WTC11 (cell line): ENCODE results near the gene PSMD1. TPM values are rescaled to one million over a fixed set of nuclear protein-coding genes. Genes with fewer than 3 reads are reported as not detected.

Source experiments
- ATAC-seq: fragments of 200-7000 bp; cut with Tn5 transposase; 2 replicates; pipeline ENCODE4 v1.10.0; 2021; ENCODE audit warnings: mild to moderate bottlenecking, moderate library complexity
- CTCF ChIA-PET: fragments of 300-600 bp; sonication (Branson Sonifier 250); formaldehyde crosslinking; loops from one replicate; lab custom pipeline; 2021; ENCODE audit warnings: antibody characterized with exemption; lab: Charles Lee
- POLR2A ChIA-PET: fragments of 350-600 bp; sonication (Branson Sonifier 250); formaldehyde crosslinking; loops from one replicate; lab custom pipeline; 2021; ENCODE audit warnings: antibody characterized with exemption; lab: Charles Lee
- DNase-seq: peaks from one replicate; pipeline ENCODE4 v3.0.0; 2021; ENCODE audit warnings: low spot score
- H3K27ac Mint-ChIP-seq: 2 replicates; pipeline ENCODE4 v1.8.0; 2021; ENCODE audit warnings: mixed read lengths
- H3K27me3 Mint-ChIP-seq: 2 replicates; pipeline ENCODE4 v1.8.0; 2021; ENCODE audit warnings: low read depth, mild to moderate bottlenecking, moderate library complexity, mixed read lengths
- H3K36me3 Mint-ChIP-seq: 2 replicates; pipeline ENCODE4 v1.8.0; 2021; ENCODE audit warnings: mixed read lengths
- H3K4me1 Mint-ChIP-seq: 2 replicates; pipeline ENCODE4 v1.8.0; 2022; ENCODE audit warnings: mixed read lengths
- H3K4me3 Mint-ChIP-seq: 2 replicates; pipeline ENCODE4 v1.8.0; 2021; ENCODE audit warnings: mild to moderate bottlenecking, moderate library complexity, mixed read lengths
- H3K9me3 Mint-ChIP-seq: 2 replicates; pipeline ENCODE4 v1.8.0; 2021; ENCODE audit warnings: mixed read lengths
- AR ChIP-seq: fragments of 250-450 bp; sonication (Bioruptor Pico); IDR thresholded peaks from 2 replicates; pipeline ENCODE4 v1.9.0; 2021; ENCODE audit warnings: mild to moderate bottlenecking
- CDX4 ChIP-seq: fragments of 250-450 bp; sonication (Bioruptor Pico); IDR thresholded peaks from 2 replicates; pipeline ENCODE4 v1.9.0; 2021; ENCODE audit warnings: moderate library complexity, mild to moderate bottlenecking, inconsistent platforms, borderline replicate concordance
- CREB1 ChIP-seq: sonication (generic); formaldehyde crosslinking; IDR thresholded peaks from 2 replicates; pipeline ENCODE4 v1.8.0; 2023; ENCODE audit warnings: mild to moderate bottlenecking, missing genetic modification reagents
- CREM ChIP-seq: sonication (generic); formaldehyde crosslinking; IDR thresholded peaks from 2 replicates; pipeline ENCODE4 v1.8.1; 2022; ENCODE audit warnings: mild to moderate bottlenecking, missing genetic modification reagents, moderate library complexity
- CTCF ChIP-seq: fragments of 200-600 bp; IDR thresholded peaks from 2 replicates; pipeline ENCODE4 v1.8.0; 2022; ENCODE audit warnings: antibody characterized with exemption
- ESRRA ChIP-seq: sonication (generic); formaldehyde crosslinking; IDR thresholded peaks from 2 replicates; pipeline ENCODE4 v1.8.1; 2022; ENCODE audit warnings: mild to moderate bottlenecking, missing genetic modification reagents, borderline replicate concordance
- FOXJ3 ChIP-seq: sonication (generic); formaldehyde crosslinking; IDR thresholded peaks from 2 replicates; pipeline ENCODE4 v1.9.0; 2021; ENCODE audit warnings: missing genetic modification reagents, mild to moderate bottlenecking, borderline replicate concordance
- GRHL2 ChIP-seq: fragments of 250-450 bp; sonication (Bioruptor Pico); IDR thresholded peaks from 2 replicates; pipeline ENCODE4 v1.8.0; 2022; ENCODE audit warnings: mild to moderate bottlenecking, moderate library complexity; ENCODE audit not compliant: insufficient replicate concordance, severe bottlenecking
- MXD4 ChIP-seq: fragments of 250-450 bp; sonication (Bioruptor Pico); IDR thresholded peaks from 2 replicates; pipeline ENCODE4 v1.8.0; 2021; ENCODE audit warnings: mild to moderate bottlenecking, moderate library complexity, borderline replicate concordance
- NFYB ChIP-seq: sonication (generic); formaldehyde crosslinking; conservative IDR thresholded peaks from 2 replicates; pipeline ENCODE4 v1.8.0; 2022; ENCODE audit warnings: low read depth, missing genetic modification reagents
- PRRX2 ChIP-seq: fragments of 250-450 bp; sonication (Bioruptor Pico); IDR thresholded peaks from 2 replicates; pipeline ENCODE4 v1.8.0; 2021; ENCODE audit warnings: mild to moderate bottlenecking
- SOX15 ChIP-seq: fragments of 250-450 bp; sonication (Bioruptor Pico); IDR thresholded peaks from 2 replicates; pipeline ENCODE4 v1.9.0; 2021; ENCODE audit warnings: mild to moderate bottlenecking
- SP1 ChIP-seq: sonication (generic); formaldehyde crosslinking; conservative IDR thresholded peaks from 2 replicates; pipeline ENCODE4 v1.8.1; 2022; ENCODE audit warnings: missing genetic modification reagents
- TP53 ChIP-seq: sonication (generic); formaldehyde crosslinking; IDR thresholded peaks from 2 replicates; pipeline ENCODE4 v1.8.1; 2023; ENCODE audit warnings: mild to moderate bottlenecking, missing genetic modification reagents
- ZMAT4 ChIP-seq: fragments of 250-450 bp; sonication (Bioruptor Pico); IDR thresholded peaks from 2 replicates; pipeline ENCODE4 v1.9.0; 2021; ENCODE audit warnings: mild to moderate bottlenecking
- ZNF138 ChIP-seq: sonication (generic); formaldehyde crosslinking; conservative IDR thresholded peaks from 2 replicates; pipeline ENCODE4 v1.8.1; 2022; ENCODE audit warnings: mild to moderate bottlenecking, moderate library complexity, missing genetic modification reagents
- ZNF232 ChIP-seq: sonication (generic); formaldehyde crosslinking; IDR thresholded peaks from 2 replicates; pipeline ENCODE4 v1.8.0; 2022; ENCODE audit warnings: mild to moderate bottlenecking, missing genetic modification reagents
- ZNF317 ChIP-seq: sonication (generic); formaldehyde crosslinking; IDR thresholded peaks from 2 replicates; pipeline ENCODE4 v1.8.1; 2023; ENCODE audit warnings: low read depth, mild to moderate bottlenecking, moderate library complexity, missing genetic modification reagents, borderline replicate concordance
- ZNF396 ChIP-seq: fragments of 250-450 bp; sonication (Bioruptor Pico); IDR thresholded peaks from 2 replicates; pipeline ENCODE4 v1.8.0; 2021; ENCODE audit warnings: mild to moderate bottlenecking, moderate library complexity, borderline replicate concordance
- ZNF423 ChIP-seq: fragments of 250-450 bp; sonication (Bioruptor Pico); IDR thresholded peaks from 2 replicates; pipeline ENCODE4 v2.1.2; 2022; ENCODE audit warnings: mild to moderate bottlenecking, moderate library complexity
- ZNF671 ChIP-seq: fragments of 250-450 bp; sonication (Bioruptor Pico); IDR thresholded peaks from 2 replicates; pipeline ENCODE4 v1.8.0; 2021; ENCODE audit warnings: mild to moderate bottlenecking
- total RNA-seq: library from RNA; stranded (reverse); gene quantifications from 3 replicates; pipeline ENCODE4 v1.2.3, GENCODE V29; 2021
- TF ChIP-seq, protein P1 (sequence below): sonication (generic); formaldehyde crosslinking; IDR thresholded peaks from 2 replicates; pipeline ENCODE4 v1.8.0; 2022; ENCODE audit warnings: mild to moderate bottlenecking, missing genetic modification reagents
- TF ChIP-seq, protein P2 (sequence below): sonication (generic); formaldehyde crosslinking; IDR thresholded peaks from 2 replicates; pipeline ENCODE4 v1.8.0; 2022; ENCODE audit warnings: missing genetic modification reagents

Gene PSMD1
- total RNA-seq, 1 experiment from 2014 or later: 163 TPM

GRCh38 chr2:231088754-231089153, 32.1 kb downstream of the PSMD1 start (continued):
- no peak for TF ChIP-seq ZNF138 (CRISPR knock-in tag)
- TF ChIP-seq ZNF671 (CRISPR knock-in tag): no peak
- TF ChIP-seq TP53 (CRISPR knock-in tag): no peak

DNA sequence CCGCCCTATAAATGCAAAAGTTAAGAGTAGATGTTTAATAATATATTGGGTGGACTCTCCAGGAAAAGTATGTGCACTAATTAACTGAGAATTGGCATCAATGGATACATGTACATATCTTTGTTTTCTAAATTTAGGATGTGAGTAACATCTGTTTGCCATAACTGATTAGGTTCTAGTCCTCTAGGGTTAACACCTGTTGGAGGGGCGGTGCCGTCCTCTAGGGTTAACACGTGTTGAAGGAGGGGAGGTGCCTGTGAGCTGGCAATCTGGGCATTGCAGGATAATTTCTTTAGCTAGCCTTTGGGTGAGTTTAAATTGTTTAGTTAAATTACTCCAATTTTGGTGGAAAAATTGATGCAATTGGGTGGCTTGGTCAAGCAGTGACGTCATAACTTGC, 37.3 kb downstream of the PSMD1 start:
- ATAC-seq (no peak), DNase-seq (no peak)
- Mint-ChIP-seq H3K9me3 (peaks cover 42% of the 10 kb centered on the region), H3K4me1 (peaks cover 11% of the 10 kb centered on the region), H3K27me3 (no peaks in the 10 kb centered on the region), H3K27ac (no peak overlapping the region), H3K36me3 (peaks cover 85% of the 10 kb centered on the region), H3K4me3 (no peak overlapping the region)
- POLR2A ChIA-PET: no interaction called here
- TF ChIP-seq GRHL2 (CRISPR knock-in tag): no peak
- no peak for TF ChIP-seq SOX15 (CRISPR knock-in tag)
- TF ChIP-seq, protein P1, sequence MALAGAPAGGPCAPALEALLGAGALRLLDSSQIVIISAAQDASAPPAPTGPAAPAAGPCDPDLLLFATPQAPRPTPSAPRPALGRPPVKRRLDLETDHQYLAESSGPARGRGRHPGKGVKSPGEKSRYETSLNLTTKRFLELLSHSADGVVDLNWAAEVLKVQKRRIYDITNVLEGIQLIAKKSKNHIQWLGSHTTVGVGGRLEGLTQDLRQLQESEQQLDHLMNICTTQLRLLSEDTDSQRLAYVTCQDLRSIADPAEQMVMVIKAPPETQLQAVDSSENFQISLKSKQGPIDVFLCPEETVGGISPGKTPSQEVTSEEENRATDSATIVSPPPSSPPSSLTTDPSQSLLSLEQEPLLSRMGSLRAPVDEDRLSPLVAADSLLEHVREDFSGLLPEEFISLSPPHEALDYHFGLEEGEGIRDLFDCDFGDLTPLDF: no peak
- TF ChIP-seq SP1 (CRISPR knock-in tag): no peak
- TF ChIP-seq CDX4: no peak
- TF ChIP-seq, protein P2, sequence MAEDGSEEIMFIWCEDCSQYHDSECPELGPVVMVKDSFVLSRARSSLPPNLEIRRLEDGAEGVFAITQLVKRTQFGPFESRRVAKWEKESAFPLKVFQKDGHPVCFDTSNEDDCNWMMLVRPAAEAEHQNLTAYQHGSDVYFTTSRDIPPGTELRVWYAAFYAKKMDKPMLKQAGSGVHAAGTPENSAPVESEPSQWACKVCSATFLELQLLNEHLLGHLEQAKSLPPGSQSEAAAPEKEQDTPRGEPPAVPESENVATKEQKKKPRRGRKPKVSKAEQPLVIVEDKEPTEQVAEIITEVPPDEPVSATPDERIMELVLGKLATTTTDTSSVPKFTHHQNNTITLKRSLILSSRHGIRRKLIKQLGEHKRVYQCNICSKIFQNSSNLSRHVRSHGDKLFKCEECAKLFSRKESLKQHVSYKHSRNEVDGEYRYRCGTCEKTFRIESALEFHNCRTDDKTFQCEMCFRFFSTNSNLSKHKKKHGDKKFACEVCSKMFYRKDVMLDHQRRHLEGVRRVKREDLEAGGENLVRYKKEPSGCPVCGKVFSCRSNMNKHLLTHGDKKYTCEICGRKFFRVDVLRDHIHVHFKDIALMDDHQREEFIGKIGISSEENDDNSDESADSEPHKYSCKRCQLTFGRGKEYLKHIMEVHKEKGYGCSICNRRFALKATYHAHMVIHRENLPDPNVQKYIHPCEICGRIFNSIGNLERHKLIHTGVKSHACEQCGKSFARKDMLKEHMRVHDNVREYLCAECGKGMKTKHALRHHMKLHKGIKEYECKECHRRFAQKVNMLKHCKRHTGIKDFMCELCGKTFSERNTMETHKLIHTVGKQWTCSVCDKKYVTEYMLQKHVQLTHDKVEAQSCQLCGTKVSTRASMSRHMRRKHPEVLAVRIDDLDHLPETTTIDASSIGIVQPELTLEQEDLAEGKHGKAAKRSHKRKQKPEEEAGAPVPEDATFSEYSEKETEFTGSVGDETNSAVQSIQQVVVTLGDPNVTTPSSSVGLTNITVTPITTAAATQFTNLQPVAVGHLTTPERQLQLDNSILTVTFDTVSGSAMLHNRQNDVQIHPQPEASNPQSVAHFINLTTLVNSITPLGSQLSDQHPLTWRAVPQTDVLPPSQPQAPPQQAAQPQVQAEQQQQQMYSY (CRISPR knock-in tag): no peak
- TF ChIP-seq ZNF232 (CRISPR knock-in tag): no peak
- TF ChIP-seq ZNF317 (CRISPR knock-in tag): no peak
- TF ChIP-seq ZNF396 (CRISPR knock-in tag): no peak
- no peak for TF ChIP-seq ZNF423 (CRISPR knock-in tag)
- TF ChIP-seq CREM (CRISPR knock-in tag): no peak
- CTCF ChIA-PET: no interaction called here

GRCh38 chr2:231094736-231095346, 38.2 kb downstream of the PSMD1 start:
- Mint-ChIP-seq H3K36me3 (peaks cover 89% of the 10 kb centered on the region), H3K4me3 (no peak overlapping the region), H3K27me3 (no peaks in the 10 kb centered on the region), H3K9me3 (peaks cover 51% of the 10 kb centered on the region), H3K4me1 (peaks cover 11% of the 10 kb centered on the region), H3K27ac (no peak overlapping the region)
- ChIA-PET POLR2A (no interaction called here), CTCF (interaction anchor here (2.1 kb wide), 1 partner anchor 9 kb away, joined by 11 read pairs; no protein-coding TSS in a partner anchor)
- no peak for DNase-seq
- no peak for ATAC-seq
- TF ChIP-seq AR (no peak), TP53 (CRISPR knock-in tag) (no peak), CREB1 (CRISPR knock-in tag) (no peak), ZNF671 (CRISPR knock-in tag) (no peak), ESRRA (CRISPR knock-in tag) (no peak), NFYB (no peak), FOXJ3 (CRISPR knock-in tag) (no peak), CDX4 (no peak), CTCF (no peak), ZMAT4 (CRISPR knock-in tag) (no peak), MXD4 (CRISPR knock-in tag) (no peak), PRRX2 (no peak)
